Stimulated activated CD4-positive, alpha-beta T cell treated with anti-CD3 and anti-CD28 coated beads, Interleukin-12 subunit alpha, Interleukin-12 subunit beta, amount 100 ng/mL, for 4 hours (primary cell): ENCODE results near the gene TTYH3.

ENCODE experiments used
- DNase-seq: peaks from one replicate; pipeline ENCODE4 v3.0.0-alpha.2; 2020

TTYH3 gene

DNA sequence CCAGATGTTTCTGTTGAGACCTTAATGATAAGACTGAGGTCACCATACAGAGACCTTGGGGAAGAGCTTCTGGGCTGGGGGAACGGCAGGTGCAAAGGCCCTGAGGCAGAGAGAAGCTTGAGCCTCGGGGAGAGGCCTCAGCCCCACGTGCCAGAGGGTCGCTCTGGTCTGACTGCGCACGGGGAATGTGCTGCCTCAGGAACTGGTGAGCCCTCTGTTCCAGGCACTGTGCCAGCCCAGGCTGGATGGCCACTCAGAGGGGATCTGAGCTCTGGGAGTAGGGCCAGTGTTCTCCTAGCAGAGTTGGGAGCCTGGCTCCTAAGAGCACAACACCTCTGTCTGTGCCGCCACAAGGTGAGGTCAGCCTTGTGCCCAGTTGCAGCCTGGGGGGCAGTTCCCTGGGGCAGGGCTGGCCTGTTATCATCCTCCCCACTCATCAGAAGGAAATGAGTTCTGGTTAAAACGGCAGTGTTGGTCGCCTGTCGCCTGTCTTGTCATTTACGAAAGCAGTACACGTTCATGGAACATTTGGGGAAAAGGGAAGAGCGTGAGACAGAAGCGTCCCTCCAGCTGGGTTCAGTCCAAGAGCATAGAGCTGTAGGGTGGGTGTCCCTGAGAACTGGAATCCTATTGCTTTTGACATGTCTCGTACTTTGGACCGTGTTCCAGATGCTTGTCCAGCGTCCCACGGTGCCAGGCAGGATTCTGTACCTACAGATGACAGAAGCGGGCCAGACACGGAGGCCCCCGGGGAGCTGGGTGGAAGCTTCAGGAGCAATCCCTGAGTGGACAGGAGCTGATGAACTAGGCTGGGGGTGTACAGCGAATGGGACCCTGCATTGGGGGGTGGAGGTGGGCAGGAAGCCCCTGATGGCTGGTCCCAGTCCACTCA lies 4.3 kb downstream of the TTYH3 start:
- DNase-seq: no peak

DNA sequence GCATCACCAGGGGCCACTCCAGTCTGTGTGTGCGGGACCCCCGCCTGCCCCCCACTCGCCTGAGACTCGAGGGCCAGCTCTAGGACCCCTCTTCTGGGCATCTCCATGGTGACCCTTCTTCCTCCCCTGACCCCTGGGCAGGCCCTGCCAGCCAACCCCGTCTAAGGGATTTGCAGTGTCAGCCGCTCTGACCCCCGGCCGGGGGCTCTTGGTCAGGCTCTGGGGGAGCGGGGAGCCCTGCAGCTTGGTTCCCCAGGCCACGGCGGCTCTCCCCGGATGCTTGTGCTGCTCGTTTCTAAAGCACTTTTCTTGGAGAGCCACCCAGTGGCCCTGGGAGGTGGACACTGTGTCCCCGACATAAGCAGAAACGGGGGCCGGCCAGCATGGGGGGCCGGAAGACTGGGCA lies 5.3 kb downstream of the TTYH3 start:
- no peak for DNase-seq

DNA sequence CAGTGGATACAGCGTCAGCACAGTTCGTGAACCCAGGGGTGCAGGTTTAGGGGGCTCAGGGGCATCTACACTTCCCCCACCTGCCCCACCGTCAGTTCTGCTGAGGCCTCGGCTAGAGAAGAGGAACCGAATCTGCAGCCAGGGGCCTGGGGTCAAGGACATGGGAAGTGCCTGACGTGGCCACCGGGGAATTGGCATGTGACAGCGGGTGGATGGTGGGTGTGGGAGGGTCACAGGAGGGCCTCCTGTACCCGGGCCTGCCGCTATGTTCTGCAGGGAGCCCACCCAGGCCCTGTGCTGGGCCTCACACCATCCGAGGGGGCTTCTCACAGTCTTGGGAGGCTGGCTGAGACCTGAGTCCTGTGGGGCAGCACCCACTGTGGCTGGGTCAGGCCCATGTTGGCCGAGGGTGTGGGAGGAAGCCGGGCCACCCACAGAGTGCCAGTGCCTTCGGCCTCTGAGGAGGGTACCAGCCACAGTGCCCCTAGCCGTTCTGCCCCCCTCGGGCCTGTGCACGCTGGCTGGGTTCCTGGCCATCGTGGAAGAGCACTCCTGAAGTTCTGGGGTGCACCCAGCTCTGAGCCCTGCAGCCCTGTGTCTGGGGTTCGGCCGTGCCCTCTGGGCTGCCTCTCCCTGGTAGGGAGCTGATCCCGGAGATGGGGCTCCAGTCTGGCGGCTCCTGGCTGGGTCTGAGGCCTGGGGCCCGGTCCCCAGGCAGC lies 5.9 kb downstream of the TTYH3 start:
- DNase-seq: no peak

DNA sequence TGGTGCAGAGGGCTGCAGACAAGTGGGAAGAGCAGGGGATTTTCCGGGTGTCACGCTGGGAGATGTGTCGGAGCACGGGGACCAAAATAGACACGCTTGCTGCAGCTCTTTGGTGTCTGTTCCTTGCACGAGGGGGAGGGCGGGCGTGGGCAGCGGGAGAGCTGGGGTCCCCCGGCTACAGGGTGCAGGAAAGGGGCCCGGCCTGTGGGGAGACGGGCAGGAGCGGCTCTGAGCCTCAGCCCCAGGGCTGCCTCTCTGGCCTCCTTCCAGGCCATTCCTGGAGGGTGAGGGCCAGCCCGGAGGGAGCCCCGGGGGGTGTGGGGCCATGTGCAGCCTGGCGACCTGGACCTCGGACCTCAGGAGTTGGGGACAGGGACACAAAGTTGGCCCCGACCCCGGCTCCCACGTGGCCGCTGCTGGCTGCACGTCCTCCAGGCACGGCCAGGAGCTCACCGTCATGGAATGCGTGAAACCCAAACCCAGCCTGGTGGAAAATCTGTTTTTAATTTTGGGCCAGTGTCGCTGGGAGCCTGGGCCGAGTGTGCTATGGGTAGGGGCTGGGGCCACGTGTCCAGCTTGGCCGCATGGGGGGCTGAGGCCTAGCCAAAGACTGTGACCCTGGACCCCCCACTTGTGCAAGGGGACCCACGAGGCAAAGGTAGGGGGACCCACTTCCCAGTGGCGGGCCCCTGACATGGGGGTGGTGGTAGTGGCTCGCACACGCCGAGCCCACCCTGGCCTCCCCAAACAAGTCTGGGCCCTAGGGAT lies 6.6 kb downstream of the TTYH3 start:
- DNase-seq: no peak

DNA sequence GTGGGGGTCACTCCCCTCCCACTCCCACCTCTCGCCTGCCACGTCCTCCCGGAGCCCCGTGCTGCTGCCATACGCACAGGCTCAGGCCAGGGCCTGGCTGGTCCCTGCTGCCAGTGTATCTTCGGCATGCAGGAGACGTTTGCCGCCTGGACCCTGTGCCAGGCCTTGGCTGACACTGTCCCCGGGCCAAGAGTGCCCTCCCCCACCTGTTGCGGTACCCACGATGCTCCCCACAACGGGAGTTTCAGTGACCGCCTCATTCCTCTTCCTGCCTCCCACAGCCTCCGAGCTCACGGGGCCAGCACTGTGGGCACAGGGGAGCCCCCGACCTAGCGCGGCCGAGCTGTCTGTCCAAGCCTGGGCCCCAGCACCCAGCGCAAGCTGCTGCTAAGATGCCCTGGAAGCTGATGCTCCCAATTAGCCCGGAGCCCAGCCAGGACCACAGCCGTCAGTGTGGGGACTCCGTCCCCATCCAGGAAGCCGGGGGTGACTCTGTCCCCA lies 7.4 kb downstream of the TTYH3 start:
- no peak for DNase-seq

DNA sequence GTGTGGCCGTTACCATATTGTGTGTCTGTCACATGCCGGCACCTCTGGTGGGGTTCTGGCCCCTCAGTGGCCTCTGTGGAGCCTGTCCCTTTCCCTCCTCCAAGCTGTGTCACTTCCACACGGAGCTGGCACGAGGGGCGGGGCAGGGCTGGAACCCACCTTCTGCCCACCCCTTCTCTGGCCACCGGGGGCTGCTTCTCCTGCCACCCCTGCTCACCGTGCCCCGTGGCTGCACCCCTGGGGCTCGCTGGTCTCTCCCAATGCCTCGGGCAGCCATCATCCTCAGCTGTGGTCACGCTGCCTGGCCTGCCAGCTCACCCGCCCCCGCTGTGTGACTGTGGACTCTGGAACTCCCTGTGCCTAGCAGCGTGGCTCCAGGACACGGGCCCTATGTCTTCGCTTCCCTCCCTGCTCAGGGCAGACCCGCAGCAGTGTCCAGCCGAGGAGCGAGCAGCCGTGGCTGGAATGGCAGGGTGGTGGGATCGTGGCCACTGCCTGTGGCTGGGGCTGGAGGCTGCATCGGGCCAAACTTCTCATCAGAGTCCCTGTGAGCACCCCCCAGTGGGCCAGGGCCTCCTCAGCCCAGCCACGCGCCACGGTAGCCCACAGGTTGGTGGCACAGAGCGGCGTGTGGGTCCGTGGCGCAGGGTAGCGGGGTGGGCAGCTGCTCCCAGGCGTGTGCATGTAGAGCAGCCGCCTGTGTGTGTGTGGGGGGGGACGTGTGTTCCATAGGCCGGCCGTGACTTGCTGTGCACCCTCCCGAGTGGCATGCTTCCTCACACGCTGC lies 8.1 kb downstream of the TTYH3 start:
- DNase-seq: no peak

DNA sequence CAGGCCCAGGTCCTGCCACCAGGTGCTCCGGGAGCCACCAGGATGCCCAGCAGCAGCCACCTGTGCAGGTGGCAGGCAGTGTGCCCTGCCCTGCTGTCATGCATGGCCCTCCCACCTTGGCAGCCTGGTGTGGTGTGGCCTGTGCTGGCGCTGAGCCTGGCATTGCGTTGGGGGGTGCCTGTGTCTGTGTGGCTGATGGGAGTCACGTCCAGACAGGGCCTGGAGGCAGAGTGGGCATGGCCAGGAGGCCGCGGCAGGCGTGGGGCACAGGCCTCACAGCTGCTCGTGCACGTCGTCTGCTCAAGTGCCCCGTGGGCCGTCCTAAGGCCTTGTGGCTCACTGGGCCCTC lies 8.7 kb downstream of the TTYH3 start:
- no peak for DNase-seq

DNA sequence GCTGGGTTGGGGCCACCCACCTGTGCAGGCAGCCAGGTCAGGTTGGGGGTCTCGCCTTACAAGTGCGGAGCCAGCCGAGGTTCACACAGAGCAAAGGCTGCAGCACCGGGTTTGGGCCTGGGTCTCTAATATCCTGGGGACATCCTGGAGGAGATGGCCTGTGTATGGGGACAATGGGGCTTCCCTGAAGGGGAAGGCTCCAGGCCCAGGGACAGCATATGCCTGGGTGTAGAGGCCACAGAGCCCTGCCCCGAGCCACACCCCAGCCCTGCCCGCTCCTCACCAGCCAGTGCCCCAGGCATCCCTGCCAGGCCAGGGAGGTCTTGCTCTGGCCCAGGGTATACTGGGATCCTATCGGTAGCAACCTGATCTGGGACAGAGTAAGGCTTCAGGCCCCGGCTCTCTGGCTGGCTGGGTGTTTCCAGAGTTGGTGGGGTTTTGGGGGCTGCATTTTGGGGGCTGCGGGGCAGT lies 9.1 kb downstream of the TTYH3 start:
- DNase-seq: no peak

DNA sequence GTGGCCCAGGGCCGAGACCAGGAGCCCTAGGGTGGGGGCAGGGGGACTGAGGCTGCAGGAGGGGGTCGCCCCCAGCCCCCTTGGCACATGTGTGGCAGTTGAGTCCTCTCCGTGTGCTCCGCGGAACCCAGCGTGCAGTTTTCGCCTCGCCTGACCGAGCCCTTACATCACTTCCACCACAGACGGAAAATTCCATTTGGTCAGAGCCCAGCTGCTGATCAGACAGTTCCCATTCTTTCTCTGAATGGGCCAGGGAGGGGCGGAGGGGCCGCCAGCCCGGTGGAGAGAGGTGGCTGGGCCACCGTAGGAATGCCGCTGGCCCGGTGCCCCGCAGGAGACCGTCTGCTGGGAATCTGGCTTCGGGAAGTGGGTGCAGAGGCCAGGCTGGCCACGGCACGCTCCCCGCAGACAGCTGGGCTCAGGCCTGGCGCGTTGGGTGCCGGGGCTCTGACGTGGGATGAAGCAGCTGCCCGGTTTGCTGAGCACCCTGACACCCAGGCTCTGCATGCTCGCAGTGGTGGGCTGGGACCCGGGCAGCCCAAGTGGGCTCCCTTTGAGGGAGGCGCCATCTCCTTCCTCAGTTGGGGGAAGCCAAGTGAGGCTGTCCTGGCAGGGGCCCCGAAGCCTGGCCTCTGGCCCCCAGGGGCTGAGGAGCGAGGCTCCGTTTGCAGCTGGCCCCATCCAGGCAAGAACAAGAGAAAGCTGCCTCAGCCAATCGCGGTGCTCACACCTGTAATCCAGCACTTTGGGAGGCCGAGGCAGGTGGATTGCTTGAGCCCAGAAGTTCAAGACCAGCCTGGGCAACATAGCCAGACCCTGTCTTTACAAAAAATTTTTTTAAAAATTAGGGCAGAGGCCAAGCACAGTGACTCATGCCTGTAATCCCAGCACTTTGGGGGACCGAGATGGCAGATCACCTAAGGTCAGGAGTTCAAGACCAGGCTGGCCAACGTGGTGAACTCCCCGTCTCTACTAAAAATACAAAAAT lies 9.9 kb downstream of the TTYH3 start:
- no peak for DNase-seq

DNA sequence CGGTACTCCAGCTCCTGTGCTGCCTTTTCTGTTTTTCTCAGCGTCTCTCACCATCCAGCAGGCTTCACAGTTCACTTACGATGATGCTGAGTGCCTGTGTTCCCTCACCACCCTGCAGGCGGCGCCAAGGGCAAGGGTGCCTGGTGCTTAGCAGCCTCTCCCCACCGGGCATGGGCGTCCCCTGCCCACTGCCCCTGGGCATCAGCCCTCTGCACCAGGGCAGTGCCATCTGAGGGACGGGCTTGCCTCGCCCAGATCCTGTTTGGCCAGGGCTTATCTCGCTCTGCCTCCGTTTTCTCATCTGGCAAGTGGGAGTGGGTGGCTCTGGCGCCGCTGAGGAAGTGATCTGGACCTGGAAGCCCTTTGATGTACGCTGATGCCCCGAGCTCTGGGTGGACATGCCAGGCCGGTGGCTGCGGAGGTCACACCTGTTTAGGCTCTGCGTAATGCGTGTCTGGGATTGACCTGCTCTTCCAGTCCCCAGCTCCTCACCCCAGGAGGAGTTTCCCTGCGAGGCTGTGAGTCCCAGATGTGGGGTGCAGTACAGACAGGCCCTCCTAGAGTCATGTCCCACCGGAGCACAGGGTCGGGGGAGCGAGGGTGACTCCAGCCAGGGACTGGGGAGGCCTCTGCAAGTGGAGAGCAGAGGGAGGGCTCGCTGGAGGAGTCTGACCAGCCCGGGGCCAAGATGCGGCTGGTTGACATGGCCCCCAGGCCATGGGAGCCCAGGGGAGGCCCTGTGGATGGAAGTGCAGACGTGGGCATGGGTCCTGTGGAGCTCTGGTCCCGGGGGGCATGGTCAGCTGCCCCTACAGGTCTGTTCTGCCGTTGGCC lies 11.8 kb downstream of the TTYH3 start:
- DNase-seq: no peak

DNA sequence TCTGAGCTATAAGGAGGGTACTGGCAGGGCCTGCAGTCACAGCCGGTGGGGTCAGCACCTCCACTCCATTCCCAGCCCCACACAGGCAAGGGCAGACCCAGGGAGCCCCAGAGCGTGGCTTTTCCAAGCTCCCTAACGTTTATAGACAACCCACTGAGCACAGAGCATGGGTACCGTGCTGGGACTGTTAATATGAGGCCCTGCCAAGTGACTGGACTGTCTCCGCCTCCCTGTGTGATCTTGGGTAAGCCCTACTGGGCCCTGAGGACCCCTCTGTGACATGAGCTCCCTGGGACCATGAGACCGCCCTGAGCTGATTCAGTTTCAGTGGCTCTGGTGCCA lies 12.4 kb downstream of the TTYH3 start:
- DNase-seq: no peak

DNA sequence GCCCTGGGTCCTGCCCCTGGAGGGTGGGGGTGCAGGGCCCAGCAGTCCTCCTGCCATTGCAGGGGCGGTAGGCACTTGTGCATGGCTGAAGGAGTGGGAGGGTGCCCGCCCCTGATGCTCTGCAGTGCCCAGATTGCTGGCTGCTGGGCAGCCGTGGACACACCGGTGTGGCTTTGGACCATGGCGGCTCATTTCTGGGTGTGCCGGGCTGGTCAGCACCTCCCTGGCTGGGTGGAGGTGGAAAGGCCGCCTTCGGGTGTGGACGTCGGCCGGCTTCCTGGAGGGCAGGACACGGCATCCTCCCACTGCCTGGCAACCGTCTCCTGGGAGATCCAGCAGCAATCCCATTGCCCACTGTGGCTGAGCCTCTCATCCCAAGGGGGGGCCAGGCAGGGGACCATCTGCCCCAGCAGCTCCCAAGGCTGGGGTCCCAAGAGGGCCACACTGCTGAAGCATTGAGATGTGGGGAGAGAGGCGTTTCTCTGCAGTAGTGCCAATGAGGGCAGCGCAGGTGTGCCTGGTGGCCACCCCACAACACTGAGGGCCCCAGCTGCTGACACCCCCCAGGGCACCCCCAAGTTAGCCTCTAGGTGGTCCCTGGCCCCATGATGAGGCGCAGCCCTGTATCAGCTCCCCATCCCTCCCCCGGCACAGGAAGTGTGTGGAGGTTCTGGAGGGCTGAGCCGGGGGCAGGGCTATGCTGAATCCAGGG lies 12.9 kb downstream of the TTYH3 start:
- no peak for DNase-seq

DNA sequence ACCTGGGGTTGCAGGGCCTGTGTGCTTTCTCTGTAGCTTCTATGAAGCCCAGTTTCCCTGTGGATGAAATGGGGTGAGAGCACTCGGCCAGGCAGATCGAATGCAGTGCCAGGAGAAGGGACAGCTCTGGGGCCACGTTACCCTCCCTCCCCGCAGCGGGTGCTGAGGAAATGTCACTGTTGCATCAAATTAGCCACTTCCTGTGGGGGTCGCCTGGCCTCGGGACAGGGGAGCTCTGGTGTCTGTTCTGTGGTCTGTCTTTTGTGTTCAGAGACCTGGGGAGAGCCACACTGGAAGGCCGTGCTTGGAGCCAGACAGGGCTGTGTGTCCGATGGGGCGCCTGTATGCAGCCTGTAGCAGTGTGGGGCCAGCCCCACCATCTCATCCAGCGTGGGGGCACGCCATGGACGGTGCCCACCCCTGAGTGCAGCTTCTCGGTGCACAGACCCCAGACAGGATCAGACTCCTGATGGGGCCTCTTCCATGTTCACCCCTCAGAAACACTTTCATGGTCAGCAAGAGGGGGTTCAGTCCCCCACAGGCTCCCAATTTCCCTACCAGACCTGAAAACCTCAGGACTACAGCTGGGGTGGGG lies 13.6 kb downstream of the TTYH3 start:
- no peak for DNase-seq

DNA sequence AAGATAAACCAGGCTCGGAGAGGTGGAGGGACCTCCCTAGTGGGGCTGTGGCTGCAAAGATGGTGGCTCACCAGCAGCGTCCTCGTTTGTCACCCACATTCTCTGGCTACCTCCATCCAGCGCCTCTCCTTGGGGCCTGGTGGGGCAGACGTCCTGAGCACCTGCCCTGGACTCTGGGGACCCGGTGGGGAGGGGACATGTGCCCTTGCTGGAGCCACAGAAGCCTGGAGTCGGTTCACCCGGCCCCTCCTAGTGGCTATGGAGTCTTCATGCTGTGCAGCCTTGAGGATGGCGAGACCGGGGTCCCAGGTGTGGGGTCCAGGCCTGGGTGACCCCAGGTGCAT lies 14.5 kb downstream of the TTYH3 start:
- DNase-seq: no peak

DNA sequence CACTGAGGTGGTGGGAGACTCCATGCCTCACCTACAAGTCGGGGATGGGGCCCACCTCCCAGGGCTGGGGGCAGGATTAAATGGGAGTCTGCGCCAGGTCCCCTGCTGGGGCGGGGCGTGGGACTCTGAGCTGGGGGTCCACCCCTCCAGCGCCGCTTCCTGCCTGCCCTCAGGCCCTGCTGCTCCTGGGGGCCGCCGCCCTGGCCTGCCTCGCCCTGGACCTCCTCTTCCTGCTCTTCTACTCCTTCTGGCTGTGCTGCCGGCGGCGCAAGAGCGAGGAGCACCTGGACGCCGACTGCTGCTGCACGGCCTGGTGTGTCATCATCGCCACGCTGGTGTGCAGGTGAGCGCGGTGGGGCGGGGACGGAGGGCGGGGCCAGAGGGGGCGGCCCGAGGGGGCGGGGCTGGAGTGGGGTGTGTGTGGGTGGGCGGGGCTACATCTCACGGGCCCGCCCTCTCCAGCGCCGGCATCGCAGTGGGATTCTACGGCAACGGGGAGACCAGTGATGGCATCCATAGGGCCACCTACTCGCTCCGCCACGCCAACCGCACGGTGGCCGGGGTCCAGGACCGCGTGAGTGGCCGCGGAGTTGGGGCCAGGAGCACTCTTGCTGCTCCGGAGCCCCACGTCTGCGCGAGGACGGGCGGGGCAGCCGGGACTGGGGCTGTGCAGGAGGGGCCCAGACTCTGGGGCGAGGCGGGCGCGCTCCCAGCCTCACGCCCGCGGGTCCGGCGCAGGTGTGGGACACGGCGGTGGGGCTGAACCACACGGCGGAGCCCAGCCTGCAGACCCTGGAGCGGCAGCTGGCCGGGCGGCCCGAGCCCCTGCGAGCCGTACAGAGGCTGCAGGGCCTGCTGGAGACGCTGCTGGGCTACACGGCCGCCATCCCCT lies 15.1 kb downstream of the TTYH3 start:
- DNase-seq: no peak

DNA sequence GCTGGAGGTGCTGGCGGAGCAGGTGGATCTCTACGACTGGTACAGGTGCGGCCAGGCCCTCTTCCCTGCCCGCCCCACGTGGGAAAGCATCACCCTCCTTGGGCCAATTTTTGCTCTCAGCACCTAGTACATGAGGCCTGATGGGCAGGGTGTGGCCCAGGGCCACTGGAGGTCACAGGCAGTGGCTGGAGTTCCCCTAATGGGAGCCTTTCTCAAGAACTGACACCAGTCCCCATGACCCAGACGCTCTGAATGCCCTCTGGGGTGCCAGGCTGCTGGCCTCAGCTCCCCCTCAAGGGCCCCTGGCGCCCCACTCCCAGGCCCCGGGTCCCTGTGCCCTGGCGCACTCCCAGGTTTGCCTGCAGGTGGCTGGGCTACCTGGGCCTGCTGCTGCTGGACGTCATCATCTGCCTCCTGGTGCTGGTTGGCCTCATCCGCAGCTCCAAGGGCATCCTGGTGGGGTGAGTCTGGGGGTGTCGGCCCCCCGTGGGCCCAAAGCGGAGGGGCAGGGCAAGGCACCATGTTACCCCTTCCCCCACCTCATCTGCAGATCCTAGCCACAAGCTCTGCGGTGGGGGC lies 15.9 kb downstream of the TTYH3 start:
- DNase-seq: no peak

DNA sequence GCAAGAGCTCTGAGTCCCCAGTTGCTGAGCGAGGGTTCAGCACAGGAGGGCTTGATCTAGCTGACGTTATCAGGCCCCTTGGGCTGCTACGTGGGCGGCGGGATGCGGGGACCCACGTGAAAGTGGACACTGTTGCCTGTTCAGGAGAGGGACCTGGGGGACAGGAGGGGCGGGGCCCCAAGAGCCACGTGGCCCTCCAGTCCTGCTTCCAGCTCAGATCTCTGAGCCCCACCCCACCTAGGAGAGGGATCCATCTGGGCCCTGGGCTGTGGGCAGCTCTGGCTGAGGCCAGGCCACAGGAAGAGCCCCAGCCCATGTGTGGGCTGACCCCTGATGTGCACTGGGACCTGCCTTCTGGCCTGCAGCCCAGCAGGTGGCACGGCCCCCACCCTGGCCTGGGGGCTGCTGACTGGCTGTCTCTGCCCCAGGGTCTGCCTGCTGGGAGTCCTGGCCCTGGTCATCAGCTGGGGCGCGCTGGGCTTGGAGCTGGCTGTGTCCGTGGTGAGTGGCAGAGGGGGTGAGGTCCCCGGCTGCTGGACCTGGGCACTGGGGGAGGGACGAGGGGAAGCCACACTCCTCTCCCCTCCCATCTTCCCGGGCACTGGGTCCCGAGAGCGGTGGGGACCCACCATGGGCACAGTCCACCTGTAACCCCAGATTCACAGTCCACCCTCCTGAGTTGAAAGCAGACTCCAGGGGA lies 17.5 kb downstream of the TTYH3 start:
- no peak for DNase-seq
